ENCODE results near the gene SYT7.

Gene SYT7

GRCh38 chr11:61613870-61614269 lies 33.0 kb upstream of the SYT7 start:
- H3K27me3 Mint-ChIP-seq = peaks cover 36% of the 10 kb centered on the region
- no peak for DNase-seq
- no peak overlapping the region for H3K4me3 Mint-ChIP-seq
- no peaks in the 10 kb centered on the region for H3K9me3 Mint-ChIP-seq
- H3K27ac Mint-ChIP-seq = no peak overlapping the region
- H3K4me1 Mint-ChIP-seq (ENCODE audit: low read depth) = peaks cover 4% of the 10 kb centered on the region
- no peaks in the 10 kb centered on the region for H3K36me3 Mint-ChIP-seq (ENCODE audit: low read depth)

- H3K4me3 Mint-ChIP-seq = no peak overlapping the region
- H3K9me3 Mint-ChIP-seq = no peaks in the 10 kb centered on the region
- no peaks in the 10 kb centered on the region for H3K36me3 Mint-ChIP-seq (ENCODE audit: low read depth)
- peaks cover 32% of the 10 kb centered on the region for H3K27me3 Mint-ChIP-seq
- H3K27ac Mint-ChIP-seq = no peak overlapping the region
- DNase-seq = no peak
- peaks cover 4% of the 10 kb centered on the region for H3K4me1 Mint-ChIP-seq (ENCODE audit: low read depth)
These were observed 32.2 kb upstream of the SYT7 start for GRCh38 chr11:61613051-61613450.

GRCh38 chr11:61611309-61611708 lies 30.4 kb upstream of the SYT7 start:
- no peaks in the 10 kb centered on the region for H3K9me3 Mint-ChIP-seq

GRCh38 chr11:61610905-61611304 lies 30.0 kb upstream of the SYT7 start:
- peaks cover 38% of the 10 kb centered on the region for H3K27me3 Mint-ChIP-seq
- H3K9me3 Mint-ChIP-seq = no peaks in the 10 kb centered on the region
- no peaks in the 10 kb centered on the region for H3K4me1 Mint-ChIP-seq (ENCODE audit: low read depth)
- DNase-seq = no peak
- no peak overlapping the region for H3K27ac Mint-ChIP-seq
- H3K4me3 Mint-ChIP-seq = no peak overlapping the region
- no peaks in the 10 kb centered on the region for H3K36me3 Mint-ChIP-seq (ENCODE audit: low read depth)

More at GRCh38 chr11:61611309-61611708, 30.4 kb upstream of the SYT7 start:
- no peak overlapping the region for H3K4me3 Mint-ChIP-seq
- DNase-seq = no peak
- no peak overlapping the region for H3K27ac Mint-ChIP-seq
- no peaks in the 10 kb centered on the region for H3K36me3 Mint-ChIP-seq (ENCODE audit: low read depth)
- H3K4me1 Mint-ChIP-seq (ENCODE audit: low read depth) = no peaks in the 10 kb centered on the region
- H3K27me3 Mint-ChIP-seq = peaks cover 34% of the 10 kb centered on the region

- H3K27me3 Mint-ChIP-seq = peaks cover 38% of the 10 kb centered on the region
- H3K27ac Mint-ChIP-seq = no peak overlapping the region
- H3K9me3 Mint-ChIP-seq = no peaks in the 10 kb centered on the region
- no peaks in the 10 kb centered on the region for H3K4me1 Mint-ChIP-seq (ENCODE audit: low read depth)
- H3K36me3 Mint-ChIP-seq (ENCODE audit: low read depth) = no peaks in the 10 kb centered on the region
- DNase-seq = no peak
- H3K4me3 Mint-ChIP-seq = no peak overlapping the region
These were observed 29.1 kb upstream of the SYT7 start for GRCh38 chr11:61609980-61610366.

GRCh38 chr11:61609000-61609979 lies 28.4 kb upstream of the SYT7 start:
- no peaks in the 10 kb centered on the region for H3K9me3 Mint-ChIP-seq
- H3K27ac Mint-ChIP-seq = no peak overlapping the region
- no peaks in the 10 kb centered on the region for H3K4me1 Mint-ChIP-seq (ENCODE audit: low read depth)
- H3K27me3 Mint-ChIP-seq = peaks cover 36% of the 10 kb centered on the region
- no peaks in the 10 kb centered on the region for H3K36me3 Mint-ChIP-seq (ENCODE audit: low read depth)
- no peak overlapping the region for H3K4me3 Mint-ChIP-seq
- no peak for DNase-seq

- no peaks in the 10 kb centered on the region for H3K4me1 Mint-ChIP-seq (ENCODE audit: low read depth)
- peaks cover 30% of the 10 kb centered on the region for H3K27me3 Mint-ChIP-seq
- no peaks in the 10 kb centered on the region for H3K9me3 Mint-ChIP-seq
- no peak overlapping the region for H3K4me3 Mint-ChIP-seq
- no peaks in the 10 kb centered on the region for H3K36me3 Mint-ChIP-seq (ENCODE audit: low read depth)
- no peak overlapping the region for H3K27ac Mint-ChIP-seq
- no peak for DNase-seq
These were observed 27.2 kb upstream of the SYT7 start for GRCh38 chr11:61607920-61608599.

- peaks cover 27% of the 10 kb centered on the region for H3K27me3 Mint-ChIP-seq
These were observed 26.6 kb upstream of the SYT7 start for GRCh38 chr11:61607426-61607825.

GRCh38 chr11:61603667-61604066 lies 22.8 kb upstream of the SYT7 start:
- peaks cover 31% of the 10 kb centered on the region for H3K27me3 Mint-ChIP-seq
- DNase-seq = no peak

More at GRCh38 chr11:61607426-61607825, 26.6 kb upstream of the SYT7 start:
- H3K4me3 Mint-ChIP-seq = no peak overlapping the region
- no peaks in the 10 kb centered on the region for H3K36me3 Mint-ChIP-seq (ENCODE audit: low read depth)
- H3K9me3 Mint-ChIP-seq = no peaks in the 10 kb centered on the region
- H3K27ac Mint-ChIP-seq = no peak overlapping the region
- H3K4me1 Mint-ChIP-seq (ENCODE audit: low read depth) = no peaks in the 10 kb centered on the region
- no peak for DNase-seq

GRCh38 chr11:61602775-61603569 lies 22.1 kb upstream of the SYT7 start:
- Mint-ChIP-seq H3K4me1 (ENCODE audit: low read depth) (no peaks in the 10 kb centered on the region), H3K4me3 (no peak overlapping the region), H3K27me3 (peaks cover 32% of the 10 kb centered on the region), H3K36me3 (ENCODE audit: low read depth) (no peaks in the 10 kb centered on the region), H3K9me3 (no peaks in the 10 kb centered on the region), H3K27ac (no peak overlapping the region)
- DNase-seq = no peak

More at GRCh38 chr11:61603667-61604066, 22.8 kb upstream of the SYT7 start:
- Mint-ChIP-seq H3K36me3 (ENCODE audit: low read depth) (no peaks in the 10 kb centered on the region), H3K9me3 (no peaks in the 10 kb centered on the region), H3K4me3 (no peak overlapping the region), H3K27ac (no peak overlapping the region), H3K4me1 (ENCODE audit: low read depth) (no peaks in the 10 kb centered on the region)

- Mint-ChIP-seq H3K9me3 (no peaks in the 10 kb centered on the region), H3K4me3 (no peak overlapping the region), H3K27me3 (peaks cover 31% of the 10 kb centered on the region), H3K36me3 (ENCODE audit: low read depth) (no peaks in the 10 kb centered on the region), H3K4me1 (ENCODE audit: low read depth) (no peaks in the 10 kb centered on the region), H3K27ac (no peak overlapping the region)
- no peak for DNase-seq
These were observed 20.6 kb upstream of the SYT7 start for GRCh38 chr11:61601512-61601911.

GRCh38 chr11:61599968-61600710 lies 19.3 kb upstream of the SYT7 start:
- H3K27ac Mint-ChIP-seq = no peak overlapping the region
- no peak for DNase-seq
- H3K27me3 Mint-ChIP-seq = peaks cover 26% of the 10 kb centered on the region
- H3K9me3 Mint-ChIP-seq = no peaks in the 10 kb centered on the region
- H3K4me1 Mint-ChIP-seq (ENCODE audit: low read depth) = no peaks in the 10 kb centered on the region
- H3K4me3 Mint-ChIP-seq = no peak overlapping the region
- H3K36me3 Mint-ChIP-seq (ENCODE audit: low read depth) = no peaks in the 10 kb centered on the region

GRCh38 chr11:61598886-61599868 lies 18.3 kb upstream of the SYT7 start:
- H3K27ac Mint-ChIP-seq = no peak overlapping the region
- H3K9me3 Mint-ChIP-seq = no peaks in the 10 kb centered on the region
- DNase-seq = no peak
- H3K4me3 Mint-ChIP-seq = no peak overlapping the region
- H3K4me1 Mint-ChIP-seq (ENCODE audit: low read depth) = no peaks in the 10 kb centered on the region
- H3K36me3 Mint-ChIP-seq (ENCODE audit: low read depth) = no peaks in the 10 kb centered on the region
- H3K27me3 Mint-ChIP-seq = peaks cover 32% of the 10 kb centered on the region
